Astrocyte (in vitro differentiated cells and primary cell): ENCODE results near the gene TIAM2. TPM values are rescaled to one million over a fixed set of nuclear protein-coding genes. Genes with fewer than 3 reads are reported as not detected.

Source experiments
- DNase-seq: peaks from one replicate; pipeline ENCODE4 v3.0.0-alpha.2; 2010; ENCODE audit warnings: low read depth
- FAIRE-seq: peaks from 2 replicates; lab custom pipeline; 2011; peaks lifted over from hg19 to GRCh38; lab: Jason Lieb, UNC
- H2AFZ ChIP-seq: 2 replicates; pipeline ENCODE4 v1.6.0; 2012; ENCODE audit warnings: low read depth, low read length, inconsistent platforms
- H3K27ac ChIP-seq: 2 replicates; pipeline ENCODE4 v1.5.1; 2011; ENCODE audit warnings: low read depth, low read length, inconsistent platforms
- H3K27me3 ChIP-seq: 2 replicates; pipeline ENCODE4 v1.6.0; 2011; ENCODE audit warnings: low read length, inconsistent platforms; ENCODE audit not compliant: insufficient read depth
- H3K36me3 ChIP-seq: 2 replicates; pipeline ENCODE4 v1.5.1; 2011; ENCODE audit warnings: low read length, inconsistent platforms; ENCODE audit not compliant: insufficient read depth
- H3K4me1 ChIP-seq: 2 replicates; pipeline ENCODE4 v1.5.1; 2011; ENCODE audit warnings: low read length, inconsistent platforms; ENCODE audit not compliant: insufficient read depth
- H3K4me2 ChIP-seq: 2 replicates; pipeline ENCODE4 v1.6.0; 2012; ENCODE audit warnings: low read length, inconsistent platforms
- H3K4me3 ChIP-seq: 2 replicates; pipeline ENCODE4 v1.5.1; 2011; ENCODE audit warnings: low read depth, mild to moderate bottlenecking, low read length, inconsistent platforms; ENCODE audit not compliant: insufficient read depth
- H3K79me2 ChIP-seq: 2 replicates; pipeline ENCODE4 v1.6.0; 2012; ENCODE audit warnings: mild to moderate bottlenecking, low read length, inconsistent platforms; ENCODE audit not compliant: insufficient read depth
- H3K9ac ChIP-seq: 2 replicates; pipeline ENCODE4 v1.6.0; 2012; ENCODE audit warnings: mild to moderate bottlenecking, low read length, inconsistent platforms
- H3K9me3 ChIP-seq: 2 replicates; pipeline ENCODE4 v1.5.1; 2012; ENCODE audit warnings: low read depth, mild to moderate bottlenecking, low read length, inconsistent platforms; ENCODE audit not compliant: insufficient read depth
- H4K20me1 ChIP-seq: 2 replicates; pipeline ENCODE4 v1.6.0; 2012; ENCODE audit warnings: low read length, inconsistent platforms; ENCODE audit not compliant: insufficient read depth
- H3K27ac Mint-ChIP-seq: one replicate; pipeline ENCODE4 v1.8.0; 2021; ENCODE audit warnings: mild to moderate bottlenecking, mixed read lengths; ENCODE audit not compliant: unreplicated experiment
- H3K27me3 Mint-ChIP-seq: one replicate; pipeline ENCODE4 v1.8.0; 2021; ENCODE audit warnings: low read depth, mixed read lengths; ENCODE audit not compliant: unreplicated experiment
- H3K36me3 Mint-ChIP-seq: one replicate; pipeline ENCODE4 v1.8.0; 2021; ENCODE audit warnings: low read depth, mixed read lengths; ENCODE audit not compliant: unreplicated experiment
- H3K4me1 Mint-ChIP-seq: one replicate; pipeline ENCODE4 v1.8.0; 2021; ENCODE audit warnings: low read depth, mixed read lengths; ENCODE audit not compliant: unreplicated experiment
- H3K4me3 Mint-ChIP-seq: one replicate; pipeline ENCODE4 v1.8.0; 2021; ENCODE audit warnings: mild to moderate bottlenecking, moderate library complexity, mixed read lengths; ENCODE audit not compliant: unreplicated experiment
- H3K9me3 Mint-ChIP-seq: one replicate; pipeline ENCODE4 v1.8.0; 2021; ENCODE audit warnings: mild to moderate bottlenecking, mixed read lengths; ENCODE audit not compliant: unreplicated experiment
- EZH2 ChIP-seq: IDR thresholded peaks from 2 replicates; pipeline ENCODE4 v1.6.1; 2012; ENCODE audit warnings: mild to moderate bottlenecking, low read length, inconsistent platforms; ENCODE audit not compliant: insufficient read depth
- total RNA-seq: library from RNA; stranded (reverse); gene quantifications from 2 replicates; pipeline ENCODE4 v1.2.1, GENCODE V29; 2021
- TF ChIP-seq, protein P1 (sequence below): IDR thresholded peaks from 2 replicates; pipeline ENCODE4 v1.5.1; 2011; ENCODE audit warnings: low read depth, mild to moderate bottlenecking, inconsistent platforms, low read length, moderate library complexity; ENCODE audit not compliant: insufficient read depth

TIAM2 gene
- total RNA-seq, 1 donor from 2014 or later = 23.6 TPM

DNA sequence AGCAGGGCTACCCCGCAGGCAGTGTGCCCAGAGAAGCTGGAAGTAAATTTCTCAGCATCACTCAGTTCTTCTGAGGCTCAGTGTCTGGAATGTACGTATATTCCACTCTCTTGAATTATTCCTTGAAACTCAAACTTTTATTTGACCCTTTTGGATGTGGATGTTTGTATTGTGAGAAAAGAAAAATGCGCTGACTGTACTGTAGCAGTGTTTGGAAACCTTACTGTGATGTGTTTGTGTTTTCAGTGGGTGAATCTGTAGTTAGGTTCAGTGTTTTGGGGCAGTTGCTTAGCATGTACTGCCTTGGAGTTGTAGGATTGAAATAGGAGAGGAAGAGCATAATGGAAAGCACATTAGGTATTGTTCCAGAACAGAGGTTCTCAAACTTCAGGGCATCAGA lies 13.5 kb downstream of the TIAM2 start:
- H3K4me2 ChIP-seq = no peak overlapping the region
- FAIRE-seq (peak; percentile 50), DNase-seq (no peak)
- H3K36me3 ChIP-seq = no peaks in the 10 kb centered on the region
- H3K9me3 ChIP-seq = no peaks in the 10 kb centered on the region
- Mint-ChIP-seq H3K27ac (no peak overlapping the region), H3K27me3 (no peaks in the 10 kb centered on the region), H3K9me3 (peaks cover 2% of the 10 kb centered on the region), H3K36me3 (peaks cover 13% of the 10 kb centered on the region), H3K4me3 (no peak overlapping the region), H3K4me1 (peaks cover 24% of the 10 kb centered on the region)
- no peak overlapping the region for H2AFZ ChIP-seq
- H3K27me3 ChIP-seq = no peaks in the 10 kb centered on the region
- no peaks in the 10 kb centered on the region for H3K79me2 ChIP-seq
- no peak overlapping the region for H3K27ac ChIP-seq
- H3K4me1 ChIP-seq = no peaks in the 10 kb centered on the region
- no peak overlapping the region for H3K4me3 ChIP-seq
- H3K9ac ChIP-seq = no peak overlapping the region
- H4K20me1 ChIP-seq = no peaks in the 10 kb centered on the region
- no peak for TF ChIP-seq EZH2
- TF ChIP-seq, protein P1, sequence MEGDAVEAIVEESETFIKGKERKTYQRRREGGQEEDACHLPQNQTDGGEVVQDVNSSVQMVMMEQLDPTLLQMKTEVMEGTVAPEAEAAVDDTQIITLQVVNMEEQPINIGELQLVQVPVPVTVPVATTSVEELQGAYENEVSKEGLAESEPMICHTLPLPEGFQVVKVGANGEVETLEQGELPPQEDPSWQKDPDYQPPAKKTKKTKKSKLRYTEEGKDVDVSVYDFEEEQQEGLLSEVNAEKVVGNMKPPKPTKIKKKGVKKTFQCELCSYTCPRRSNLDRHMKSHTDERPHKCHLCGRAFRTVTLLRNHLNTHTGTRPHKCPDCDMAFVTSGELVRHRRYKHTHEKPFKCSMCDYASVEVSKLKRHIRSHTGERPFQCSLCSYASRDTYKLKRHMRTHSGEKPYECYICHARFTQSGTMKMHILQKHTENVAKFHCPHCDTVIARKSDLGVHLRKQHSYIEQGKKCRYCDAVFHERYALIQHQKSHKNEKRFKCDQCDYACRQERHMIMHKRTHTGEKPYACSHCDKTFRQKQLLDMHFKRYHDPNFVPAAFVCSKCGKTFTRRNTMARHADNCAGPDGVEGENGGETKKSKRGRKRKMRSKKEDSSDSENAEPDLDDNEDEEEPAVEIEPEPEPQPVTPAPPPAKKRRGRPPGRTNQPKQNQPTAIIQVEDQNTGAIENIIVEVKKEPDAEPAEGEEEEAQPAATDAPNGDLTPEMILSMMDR = no peak

DNA sequence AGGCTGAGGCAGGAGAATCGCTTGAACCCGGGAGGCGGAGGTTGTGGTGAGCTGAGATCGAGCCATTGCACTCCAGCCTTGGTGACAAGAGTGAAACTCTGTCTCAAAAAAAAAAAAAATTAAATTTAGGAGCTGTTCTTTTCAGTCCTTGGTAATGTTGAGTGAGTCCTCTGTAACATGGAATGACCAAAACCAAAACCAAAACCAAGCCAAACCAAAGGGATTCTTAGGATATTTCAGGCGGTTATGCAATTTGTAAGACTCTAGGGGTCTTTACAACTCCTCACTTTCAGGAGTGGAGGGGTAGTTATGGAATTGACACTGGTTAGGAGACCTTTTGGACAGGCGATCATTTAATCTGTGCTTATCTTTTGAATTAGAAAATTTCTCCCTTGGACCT lies 15.8 kb downstream of the TIAM2 start:
- Histone ChIP-seq H3K4me1 (peaks cover 7% of the 10 kb centered on the region), H3K9ac (no peak overlapping the region), H4K20me1 (no peaks in the 10 kb centered on the region), H2AFZ (no peak overlapping the region), H3K9me3 (no peaks in the 10 kb centered on the region), H3K4me3 (no peak overlapping the region), H3K36me3 (no peaks in the 10 kb centered on the region), H3K27ac (no peak overlapping the region), H3K27me3 (no peaks in the 10 kb centered on the region), H3K4me2 (no peak overlapping the region), H3K79me2 (no peaks in the 10 kb centered on the region)
- no peak for TF ChIP-seq EZH2
- TF ChIP-seq, protein P1 = no peak
- H3K4me1 Mint-ChIP-seq = peaks cover 44% of the 10 kb centered on the region
- H3K4me3 Mint-ChIP-seq = no peak overlapping the region
- DNase-seq (no peak), FAIRE-seq (no peak)
- H3K27ac Mint-ChIP-seq = no peak overlapping the region
- no peaks in the 10 kb centered on the region for H3K27me3 Mint-ChIP-seq
- peaks cover 2% of the 10 kb centered on the region for H3K9me3 Mint-ChIP-seq
- H3K36me3 Mint-ChIP-seq = peaks cover 7% of the 10 kb centered on the region

DNA sequence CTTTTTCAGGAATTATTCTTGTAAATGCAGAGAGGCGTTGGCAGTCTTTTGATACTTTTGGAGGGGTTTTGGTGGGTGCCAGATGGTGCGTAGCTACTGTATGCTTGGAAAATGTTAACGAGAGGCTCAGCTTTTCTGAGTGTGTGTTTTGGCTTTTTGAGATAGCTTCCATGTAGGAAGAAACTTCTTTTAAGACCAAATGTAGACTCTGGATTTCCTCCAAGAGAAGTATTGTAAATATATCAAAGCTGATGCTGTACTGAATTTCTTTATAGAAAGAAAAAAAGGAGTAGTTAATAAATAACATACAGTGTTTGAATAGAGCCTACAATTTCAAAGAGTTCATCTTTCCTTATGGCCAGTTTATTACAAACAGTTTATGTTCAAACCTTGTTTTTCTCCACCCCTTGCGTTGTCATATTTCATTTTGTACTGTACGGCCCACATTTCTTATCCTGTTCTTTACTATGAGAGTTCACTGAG lies 16.7 kb downstream of the TIAM2 start:
- H4K20me1 ChIP-seq = no peaks in the 10 kb centered on the region
- no peak overlapping the region for H3K9ac ChIP-seq
- no peak overlapping the region for H3K27ac ChIP-seq
- H3K36me3 ChIP-seq = no peaks in the 10 kb centered on the region
- Mint-ChIP-seq H3K9me3 (peaks cover 2% of the 10 kb centered on the region), H3K4me1 (peaks cover 46% of the 10 kb centered on the region), H3K27me3 (no peaks in the 10 kb centered on the region), H3K36me3 (peaks cover 7% of the 10 kb centered on the region), H3K27ac (no peak overlapping the region), H3K4me3 (no peak overlapping the region)
- H3K4me3 ChIP-seq = no peak overlapping the region
- no peak for FAIRE-seq
- no peak for DNase-seq
- TF ChIP-seq, protein P1 = no peak
- no peak for TF ChIP-seq EZH2
- no peaks in the 10 kb centered on the region for H3K9me3 ChIP-seq
- peaks cover 7% of the 10 kb centered on the region for H3K4me1 ChIP-seq
- no peaks in the 10 kb centered on the region for H3K79me2 ChIP-seq
- no peak overlapping the region for H3K4me2 ChIP-seq
- H3K27me3 ChIP-seq = no peaks in the 10 kb centered on the region
- H2AFZ ChIP-seq = no peak overlapping the region
